ENCODE measurements around the gene STX8.

The STX8 gene

GRCh38 chr17:9221147-9221921 is 354.3 kb downstream of the STX8 start:
- FAIRE-seq, result no peak

- FAIRE-seq, result no peak
Measured at GRCh38 chr17:9220398-9221146, 355.0 kb downstream of the STX8 start.

- no peak for FAIRE-seq
Measured at GRCh38 chr17:9219631-9220397, 355.8 kb downstream of the STX8 start.

GRCh38 chr17:9218911-9219310 is 356.7 kb downstream of the STX8 start:
- no peak for FAIRE-seq

GRCh38 chr17:9218064-9218635 is 357.5 kb downstream of the STX8 start:
- no peak for FAIRE-seq

GRCh38 chr17:9217151-9218056 is 358.2 kb downstream of the STX8 start:
- no peak for FAIRE-seq

- no peak for FAIRE-seq
Measured at GRCh38 chr17:9215465-9215864, 360.2 kb downstream of the STX8 start.

GRCh38 chr17:9213303-9213640 is 362.3 kb downstream of the STX8 start:
- FAIRE-seq, result no peak

GRCh38 chr17:9212376-9213302 is 363.0 kb downstream of the STX8 start:
- no peak for FAIRE-seq

GRCh38 chr17:9211133-9211765 is 364.4 kb downstream of the STX8 start:
- FAIRE-seq, result no peak

GRCh38 chr17:9209781-9210370 is 365.7 kb downstream of the STX8 start:
- no peak for FAIRE-seq

GRCh38 chr17:9209347-9209746 is 366.3 kb downstream of the STX8 start:
- no peak for FAIRE-seq

- no peak for FAIRE-seq
Measured at GRCh38 chr17:9208381-9209105, 367.1 kb downstream of the STX8 start.

- no peak for FAIRE-seq
Measured at GRCh38 chr17:9206741-9207332, 368.8 kb downstream of the STX8 start.

- no peak for FAIRE-seq
Measured at GRCh38 chr17:9206410-9206703, 369.3 kb downstream of the STX8 start.

- FAIRE-seq, result no peak
Measured at GRCh38 chr17:9205520-9206409, 369.9 kb downstream of the STX8 start.

GRCh38 chr17:9204637-9205329 is 370.8 kb downstream of the STX8 start:
- no peak for FAIRE-seq
